Large intestine (tissue), 3 donors: ENCODE data around the gene ZNF574. TPM values are rescaled to one million over a fixed set of nuclear protein-coding genes. Genes with fewer than 3 reads are reported as not detected.

ENCODE experiments used
- DNase-seq, 2 donors: peaks; one replicate each; pipeline versions ENCODE4 v3.0.0 to v3.0.0-alpha.2; 2013
- H3K27ac ChIP-seq: one replicate; pipeline ENCODE4 v1.5.1; 2013; ENCODE audit warnings: low read length
- H3K27me3 ChIP-seq: 2 replicates; pipeline ENCODE4 v1.6.1; 2013; ENCODE audit warnings: low read length; ENCODE audit not compliant: control insufficient read depth, insufficient read depth
- H3K36me3 ChIP-seq: 2 replicates; pipeline ENCODE4 v1.6.1; 2013; ENCODE audit warnings: low read length; ENCODE audit not compliant: control insufficient read depth, insufficient read depth
- H3K4me1 ChIP-seq: one replicate; pipeline ENCODE4 v1.6.1; 2013; ENCODE audit warnings: low read length; ENCODE audit not compliant: control insufficient read depth, insufficient read depth
- H3K4me3 ChIP-seq: one replicate; pipeline ENCODE4 v1.5.1; 2013; ENCODE audit warnings: low read length
- H3K9me3 ChIP-seq: one replicate; pipeline ENCODE4 v1.6.1; 2013; ENCODE audit warnings: mild to moderate bottlenecking, low read depth, low read length, moderate library complexity; ENCODE audit not compliant: control insufficient read depth
- WGBS: methylation state at CpG from one replicate; pipeline ENCODE4 v1.1.5; 2013; ENCODE audit warnings: low lambda C conversion rate; ENCODE audit not compliant: insufficient coverage; 5-methylcytosine and 5-hydroxymethylcytosine counted together
- polyA plus RNA-seq: library from polyadenylated mRNA; unstranded; fragments of 120-200 nt; gene quantifications from one replicate; pipeline ENCODE4 v1.2.1, GENCODE V29; 2013

Gene ZNF574
- polyA plus RNA-seq, 1 donor: 15.1 TPM

DNA sequence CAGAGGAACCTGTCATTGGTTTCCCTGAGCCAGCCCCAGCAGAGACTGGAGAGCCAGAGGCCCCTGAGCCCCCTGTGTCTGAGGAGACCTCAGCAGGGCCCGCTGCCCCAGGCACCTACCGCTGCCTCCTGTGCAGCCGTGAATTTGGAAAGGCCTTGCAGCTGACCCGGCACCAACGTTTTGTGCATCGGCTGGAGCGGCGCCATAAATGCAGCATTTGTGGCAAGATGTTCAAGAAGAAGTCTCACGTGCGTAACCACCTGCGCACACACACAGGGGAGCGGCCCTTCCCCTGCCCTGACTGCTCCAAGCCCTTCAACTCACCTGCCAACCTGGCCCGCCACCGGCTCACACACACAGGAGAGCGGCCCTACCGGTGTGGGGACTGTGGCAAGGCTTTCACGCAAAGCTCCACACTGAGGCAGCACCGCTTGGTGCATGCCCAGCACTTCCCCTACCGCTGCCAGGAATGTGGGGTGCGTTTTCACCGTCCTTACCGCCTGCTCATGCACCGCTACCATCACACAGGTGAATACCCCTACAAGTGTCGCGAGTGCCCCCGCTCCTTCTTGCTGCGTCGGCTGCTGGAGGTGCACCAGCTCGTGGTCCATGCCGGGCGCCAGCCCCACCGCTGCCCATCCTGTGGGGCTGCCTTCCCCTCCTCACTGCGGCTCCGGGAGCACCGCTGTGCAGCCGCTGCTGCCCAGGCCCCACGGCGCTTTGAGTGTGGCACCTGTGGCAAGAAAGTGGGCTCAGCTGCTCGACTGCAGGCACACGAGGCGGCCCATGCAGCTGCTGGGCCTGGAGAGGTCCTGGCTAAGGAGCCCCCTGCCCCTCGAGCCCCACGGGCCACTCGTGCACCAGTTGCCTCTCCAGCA, 4.2 kb downstream of the ZNF574 start:
- WGBS: no CpG with 5 or more reads among the region's 44 CpGs
- no peak for DNase-seq
- peaks cover 35% of the 10 kb centered on the region for H3K36me3 ChIP-seq

DNA sequence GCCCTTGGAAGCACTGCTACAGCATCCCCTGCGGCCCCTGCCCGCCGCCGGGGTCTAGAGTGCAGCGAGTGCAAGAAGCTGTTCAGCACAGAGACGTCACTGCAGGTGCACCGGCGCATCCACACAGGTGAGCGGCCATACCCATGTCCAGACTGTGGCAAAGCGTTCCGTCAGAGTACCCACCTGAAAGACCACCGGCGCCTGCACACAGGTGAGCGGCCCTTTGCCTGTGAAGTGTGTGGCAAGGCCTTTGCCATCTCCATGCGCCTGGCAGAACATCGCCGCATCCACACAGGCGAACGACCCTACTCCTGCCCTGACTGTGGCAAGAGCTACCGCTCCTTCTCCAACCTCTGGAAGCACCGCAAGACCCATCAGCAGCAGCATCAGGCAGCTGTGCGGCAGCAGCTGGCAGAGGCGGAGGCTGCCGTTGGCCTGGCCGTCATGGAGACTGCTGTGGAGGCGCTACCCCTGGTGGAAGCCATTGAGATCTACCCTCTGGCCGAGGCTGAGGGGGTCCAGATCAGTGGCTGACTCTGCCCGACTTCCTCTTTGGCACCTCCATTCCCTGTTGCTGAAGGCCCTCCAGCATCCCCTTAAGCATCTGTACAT, 4.9 kb downstream of the ZNF574 start:
- Histone ChIP-seq H3K27ac (no peak overlapping the region), H3K4me3 (no peak overlapping the region), H3K36me3 (peaks cover 35% of the 10 kb centered on the region), H3K4me1 (peaks cover 9% of the 10 kb centered on the region), H3K27me3 (no peaks in the 10 kb centered on the region), H3K9me3 (no peaks in the 10 kb centered on the region)
- DNase-seq: no peak
- no CpG with 5 or more reads among the region's 28 CpGs for WGBS

More for the DNA sequence above, 4.2 kb downstream of the ZNF574 start:
- Histone ChIP-seq H3K9me3 (no peaks in the 10 kb centered on the region), H3K4me1 (peaks cover 9% of the 10 kb centered on the region), H3K27ac (no peak overlapping the region), H3K27me3 (no peaks in the 10 kb centered on the region), H3K4me3 (no peak overlapping the region)

DNA sequence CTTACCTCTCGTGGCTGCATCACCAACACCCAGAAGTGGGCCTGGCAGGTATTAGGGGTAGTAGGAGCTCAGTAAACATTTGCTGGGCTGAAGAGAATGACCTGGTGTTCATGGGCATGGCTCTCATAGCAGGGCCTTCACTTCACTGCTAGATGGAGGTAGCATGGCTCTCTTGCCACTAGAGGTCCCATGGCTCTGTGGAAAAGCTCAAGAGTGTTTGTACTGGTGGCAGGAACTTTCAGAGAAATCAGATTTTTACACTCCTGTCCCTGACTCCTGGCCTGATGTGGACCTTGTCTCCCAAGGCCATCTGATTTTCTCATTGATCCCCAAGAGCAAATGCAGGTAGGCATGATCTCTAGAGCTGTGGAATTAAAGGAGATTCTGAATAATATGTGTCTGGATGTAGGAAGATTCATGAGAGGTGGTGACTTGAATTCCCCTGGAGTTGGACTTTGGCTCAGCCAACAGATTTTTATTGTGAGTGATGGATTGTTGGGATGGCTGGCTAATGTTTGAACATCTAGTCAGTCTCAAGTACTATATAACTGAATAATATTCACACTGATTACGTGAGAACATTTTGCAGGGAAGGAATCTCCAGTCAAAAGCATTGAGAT, 5.7 kb downstream of the ZNF574 start:
- WGBS: 0% methylated on average over 1 of the region's 2 CpGs
- DNase-seq: peak in 1 of 2 donors; percentile 49

DNA sequence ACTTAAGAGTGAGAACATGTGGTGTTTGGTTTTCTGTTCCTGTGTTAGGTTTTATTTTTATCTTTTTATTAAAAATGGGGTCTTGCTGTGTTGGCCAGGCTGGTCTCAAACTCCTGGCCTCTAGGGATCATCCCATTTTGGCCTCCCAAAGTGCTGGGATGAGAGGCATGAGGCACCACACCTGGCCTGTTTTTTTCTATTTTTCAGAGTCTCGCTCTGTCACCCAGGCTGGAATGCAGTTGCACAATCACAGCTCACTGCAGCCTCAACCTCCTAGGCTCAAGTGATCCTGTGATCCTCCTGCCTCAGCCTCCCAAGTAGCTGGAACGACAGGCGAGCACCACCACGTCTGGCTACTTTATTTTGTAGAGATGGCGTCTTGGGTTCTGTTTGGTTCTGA, 7.6 kb downstream of the ZNF574 start:
- Histone ChIP-seq H3K4me1 (peaks cover 4% of the 10 kb centered on the region), H3K27me3 (no peaks in the 10 kb centered on the region), H3K36me3 (peaks cover 33% of the 10 kb centered on the region), H3K9me3 (no peaks in the 10 kb centered on the region), H3K27ac (no peak overlapping the region), H3K4me3 (no peak overlapping the region)
- 100% methylated on average over 1 of the region's 5 CpGs for WGBS
- no peak for DNase-seq

More for the DNA sequence above, 5.7 kb downstream of the ZNF574 start:
- Histone ChIP-seq H3K4me3 (no peak overlapping the region), H3K36me3 (peaks cover 35% of the 10 kb centered on the region), H3K4me1 (peaks cover 13% of the 10 kb centered on the region), H3K27ac (no peak overlapping the region), H3K27me3 (no peaks in the 10 kb centered on the region), H3K9me3 (no peaks in the 10 kb centered on the region)

DNA sequence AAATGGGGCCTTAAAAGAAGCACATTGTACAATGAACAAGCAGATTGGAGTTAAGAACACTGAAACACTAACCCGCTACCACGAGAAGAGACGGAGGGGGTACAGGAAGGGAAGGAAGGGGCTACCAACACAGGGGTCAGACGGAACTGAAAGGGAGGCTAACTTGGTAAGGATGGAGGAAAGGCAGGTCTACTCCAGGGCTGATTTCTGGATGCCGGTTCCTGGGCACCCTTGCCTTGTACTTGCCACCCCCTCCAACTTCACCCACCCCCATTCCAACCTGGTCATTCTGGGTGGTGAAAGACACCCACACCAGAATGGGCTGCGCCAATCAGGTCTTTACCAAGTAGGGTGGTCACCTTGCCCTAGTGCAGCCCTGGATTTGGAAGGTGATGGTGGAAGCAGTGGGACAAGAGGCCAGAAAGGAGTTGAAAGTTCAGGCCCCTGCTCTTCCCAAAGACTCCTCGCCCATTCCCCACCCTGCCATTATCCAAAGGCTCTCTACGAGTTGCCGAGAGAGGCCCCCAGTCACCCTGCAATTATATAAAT, 10.3 kb downstream of the ZNF574 start:
- Histone ChIP-seq H3K9me3 (no peaks in the 10 kb centered on the region), H3K27me3 (peaks cover 5% of the 10 kb centered on the region), H3K4me3 (no peak overlapping the region), H3K4me1 (peaks cover 4% of the 10 kb centered on the region), H3K27ac (no peak overlapping the region), H3K36me3 (peaks cover 5% of the 10 kb centered on the region)
- DNase-seq: no peak
- 100% methylated on average over 1 of the region's 9 CpGs for WGBS

DNA sequence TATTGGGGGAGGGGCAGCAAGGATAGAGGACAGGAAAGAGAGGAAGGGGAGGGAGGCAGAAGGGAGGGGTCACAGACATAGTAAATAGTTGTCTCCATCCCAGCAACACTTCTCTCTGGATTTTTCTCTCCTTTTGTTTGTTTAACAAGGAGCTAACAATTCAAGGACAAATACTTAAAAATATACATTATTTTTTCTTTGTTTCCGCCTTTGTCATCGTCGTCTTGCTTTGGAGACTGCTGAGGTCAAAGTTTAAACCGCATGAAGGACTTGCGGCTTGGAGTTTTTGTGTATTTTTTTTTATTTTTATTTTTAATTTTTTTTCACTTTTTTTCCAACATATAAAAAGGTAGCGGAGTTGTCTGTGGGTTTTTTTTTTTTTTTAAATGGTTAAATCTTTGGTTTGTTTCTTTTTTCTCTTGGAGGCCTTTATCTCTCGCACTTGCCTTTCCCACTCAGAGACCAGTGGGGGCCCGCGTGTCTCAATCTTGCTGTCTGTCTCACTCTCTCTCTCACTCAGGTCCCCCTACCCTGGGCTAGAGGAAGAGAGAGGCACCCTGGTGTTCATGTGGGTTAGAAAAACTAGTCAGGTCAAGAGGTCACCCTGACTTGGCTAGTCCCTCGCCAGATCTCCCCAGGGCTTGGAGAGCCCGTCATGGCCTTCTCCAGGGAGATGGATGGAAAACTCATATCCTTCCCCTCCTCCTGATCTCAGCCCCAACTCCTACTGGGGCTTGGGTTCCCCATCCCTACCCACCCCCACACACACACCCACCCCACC, 11.0 kb downstream of the ZNF574 start:
- 62% methylated on average over 6 of the region's 11 CpGs for WGBS
- no peak for DNase-seq
- H3K9me3 ChIP-seq: no peaks in the 10 kb centered on the region
- H3K36me3 ChIP-seq: peaks cover 2% of the 10 kb centered on the region
- H3K4me3 ChIP-seq: no peak overlapping the region
- H3K27ac ChIP-seq: no peak overlapping the region
- H3K4me1 ChIP-seq: peaks cover 4% of the 10 kb centered on the region
- H3K27me3 ChIP-seq: peaks cover 5% of the 10 kb centered on the region

DNA sequence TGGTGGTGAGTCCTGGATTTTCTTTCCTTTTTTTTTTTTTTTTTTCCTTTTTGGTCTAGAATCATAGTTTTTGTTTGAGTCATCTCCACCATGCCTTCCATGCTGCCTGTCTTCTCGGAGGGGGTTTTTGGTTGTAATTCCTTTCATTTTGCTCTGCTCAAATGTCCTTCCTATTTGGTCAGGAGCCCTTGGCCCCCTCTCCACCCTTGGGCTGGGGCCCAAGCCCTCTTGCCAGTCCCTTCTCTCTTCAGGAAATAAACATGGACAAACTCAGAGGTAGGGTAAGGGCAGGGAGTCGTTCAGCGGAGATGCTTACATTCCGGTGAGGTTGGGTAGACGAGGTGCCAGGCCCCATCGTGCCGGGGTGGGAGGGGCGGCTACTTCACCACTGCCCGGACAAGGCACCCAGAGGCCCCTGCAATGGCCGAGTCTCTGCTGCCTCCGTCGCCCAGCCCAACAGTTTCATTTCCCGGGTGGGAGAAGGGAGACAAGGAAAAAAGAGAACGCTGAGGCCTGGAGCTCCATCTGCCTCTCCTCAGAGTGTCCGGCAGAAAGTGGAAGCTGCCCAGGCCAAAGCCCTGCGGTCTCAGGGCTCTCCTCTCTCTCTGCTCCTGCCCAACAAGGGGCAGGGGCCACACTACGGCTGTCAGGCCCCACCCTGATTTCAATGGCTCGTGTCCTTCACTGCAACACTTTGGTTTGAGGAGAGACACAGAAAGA, 12.7 kb downstream of the ZNF574 start:
- WGBS: no CpG with 5 or more reads among the region's 18 CpGs
- Histone ChIP-seq H3K27me3 (peaks cover 5% of the 10 kb centered on the region), H3K4me1 (peaks cover 4% of the 10 kb centered on the region), H3K36me3 (no peaks in the 10 kb centered on the region), H3K9me3 (no peaks in the 10 kb centered on the region), H3K27ac (no peak overlapping the region), H3K4me3 (no peak overlapping the region)
- DNase-seq: no peak

DNA sequence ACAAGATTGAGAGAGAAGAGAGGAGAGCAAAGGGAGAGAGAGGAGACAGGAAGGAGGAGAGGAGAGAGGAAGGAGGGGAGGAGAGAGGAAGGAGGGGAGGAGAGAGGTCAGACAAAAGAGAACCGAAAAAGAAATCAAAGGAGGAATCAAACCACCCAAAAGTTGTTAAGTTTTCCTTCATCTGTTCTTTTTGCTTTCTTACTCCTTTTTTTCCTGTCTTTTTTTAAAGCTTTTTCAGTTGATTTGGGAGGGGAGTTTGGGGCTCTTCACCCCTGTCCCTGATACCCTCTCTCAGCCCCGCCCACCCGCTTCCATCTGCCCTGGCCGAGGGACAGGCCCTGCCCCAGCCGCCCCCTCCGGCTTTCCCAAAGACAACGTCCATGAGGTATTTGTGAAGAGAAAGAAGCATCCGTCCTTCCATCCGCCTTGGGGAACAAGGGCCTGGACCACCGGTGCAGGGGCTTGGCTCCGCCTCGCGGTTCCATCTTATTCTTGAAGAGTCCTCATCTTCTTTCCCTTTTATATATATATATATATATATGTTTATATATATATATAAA, 13.3 kb downstream of the ZNF574 start:
- Histone ChIP-seq H3K36me3 (no peaks in the 10 kb centered on the region), H3K4me1 (peaks cover 4% of the 10 kb centered on the region), H3K4me3 (no peak overlapping the region), H3K9me3 (no peaks in the 10 kb centered on the region), H3K27ac (no peak overlapping the region), H3K27me3 (peaks cover 11% of the 10 kb centered on the region)
- DNase-seq: no peak
- 50% methylated on average over 1 of the region's 13 CpGs for WGBS

DNA sequence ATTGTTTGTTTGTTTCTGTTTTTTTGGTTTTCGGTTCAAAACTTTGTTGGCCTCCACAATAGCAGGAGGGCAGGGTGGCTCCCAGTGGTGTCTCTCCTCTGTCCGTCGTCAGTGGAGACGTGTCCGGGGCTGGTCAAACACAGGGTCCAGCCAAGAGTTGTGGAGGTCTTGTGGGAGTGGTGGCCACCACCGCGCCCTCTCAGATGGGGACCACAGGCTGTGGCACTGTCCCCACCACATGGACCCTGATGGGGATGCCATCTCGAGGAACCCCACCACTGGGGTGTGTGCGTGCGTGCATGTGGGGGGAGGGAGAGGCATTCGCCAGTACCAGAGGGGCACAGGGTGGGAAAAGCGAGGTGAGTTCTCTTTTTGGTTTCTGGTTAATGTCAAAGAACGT, 13.8 kb downstream of the ZNF574 start:
- H3K27me3 ChIP-seq: peaks cover 16% of the 10 kb centered on the region
- H3K27ac ChIP-seq: no peak overlapping the region
- no peaks in the 10 kb centered on the region for H3K36me3 ChIP-seq
- DNase-seq: no peak
- peaks cover 4% of the 10 kb centered on the region for H3K4me1 ChIP-seq
- H3K4me3 ChIP-seq: no peak overlapping the region
- H3K9me3 ChIP-seq: no peaks in the 10 kb centered on the region
- no CpG with 5 or more reads among the region's 13 CpGs for WGBS
